Hematopoietic multipotent progenitor cell treated with erythropoietin and hydrocortisone succinate and interleukin-3 and kit ligand, for 6 days (in vitro differentiated cells): ENCODE data around the gene GIGYF1.
"Not testable (repeated sequence)": the region's sequence is repeated elsewhere in the genome, so short reads cannot be mapped to it uniquely, and the experiment has no call there.

Source experiments
- DNase-seq: peaks from one replicate; pipeline ENCODE4 v3.0.0-alpha.2; 2015

The GIGYF1 gene

DNA sequence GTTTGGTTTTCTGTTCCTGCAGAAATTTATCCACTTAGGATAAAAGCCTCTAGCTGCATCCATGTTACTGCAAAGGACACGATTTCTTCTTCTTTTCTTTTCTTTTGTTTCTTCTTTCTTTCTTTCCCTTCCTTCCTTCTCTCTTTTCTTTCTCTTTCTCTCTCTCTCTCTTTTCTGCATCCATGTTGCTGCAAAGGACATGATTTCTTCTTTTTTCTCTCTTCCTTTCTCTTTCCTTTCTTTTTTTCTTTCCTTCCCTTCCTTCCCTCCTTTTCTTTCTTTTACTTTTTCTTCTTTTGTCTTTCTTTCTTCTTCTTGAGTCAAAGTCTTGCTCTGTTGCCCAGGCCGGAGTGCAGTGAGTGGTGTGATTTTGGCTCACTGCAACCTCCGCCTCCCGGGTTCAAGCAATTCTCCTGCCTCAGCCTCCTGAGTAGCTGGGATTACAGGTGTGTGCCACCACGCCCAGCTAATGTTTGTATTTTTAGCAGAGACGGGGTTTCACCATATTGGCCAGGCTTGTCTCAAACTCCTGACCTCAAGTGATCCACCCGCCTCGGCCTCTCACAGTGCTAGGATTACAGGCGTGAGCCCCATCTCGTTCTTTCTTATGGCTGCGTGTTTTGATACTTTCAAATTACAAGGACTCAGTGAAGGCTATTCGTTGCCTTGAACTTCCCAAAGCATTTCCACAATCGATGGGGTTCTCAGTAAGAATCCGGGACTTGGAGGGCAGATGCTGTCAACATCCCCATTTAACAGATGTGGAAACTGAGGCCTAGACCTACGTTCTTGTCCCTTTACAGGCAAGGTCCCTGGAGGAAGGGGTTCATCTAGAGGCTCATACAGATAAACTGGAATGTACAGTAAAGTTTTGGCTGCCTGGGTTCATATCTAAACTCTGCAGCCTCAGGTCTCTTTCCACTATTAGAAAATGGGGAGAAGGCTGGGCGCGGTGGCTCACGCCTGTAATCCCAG lies 22.4 kb downstream of the GIGYF1 start:
- no peak for DNase-seq

DNA sequence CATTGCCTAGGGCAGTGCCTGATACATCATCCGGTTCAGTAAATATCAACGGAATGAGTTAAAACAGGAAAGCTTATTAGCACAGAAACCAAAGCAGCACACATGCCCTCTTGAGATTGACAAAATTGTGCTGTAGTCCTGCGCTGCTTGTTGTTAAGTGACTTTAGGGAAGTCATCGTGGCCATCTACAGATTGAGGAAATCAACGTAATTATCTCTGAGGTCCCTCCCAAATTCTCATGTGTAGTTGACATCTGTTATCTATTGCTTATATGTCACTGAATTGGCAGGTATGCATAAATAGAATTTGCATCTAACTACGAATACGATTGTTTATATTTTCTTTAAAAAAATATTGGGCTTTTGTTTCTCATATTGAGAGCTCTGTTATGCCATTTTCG lies 24.0 kb downstream of the GIGYF1 start:
- DNase-seq = peak; percentile 40

DNA sequence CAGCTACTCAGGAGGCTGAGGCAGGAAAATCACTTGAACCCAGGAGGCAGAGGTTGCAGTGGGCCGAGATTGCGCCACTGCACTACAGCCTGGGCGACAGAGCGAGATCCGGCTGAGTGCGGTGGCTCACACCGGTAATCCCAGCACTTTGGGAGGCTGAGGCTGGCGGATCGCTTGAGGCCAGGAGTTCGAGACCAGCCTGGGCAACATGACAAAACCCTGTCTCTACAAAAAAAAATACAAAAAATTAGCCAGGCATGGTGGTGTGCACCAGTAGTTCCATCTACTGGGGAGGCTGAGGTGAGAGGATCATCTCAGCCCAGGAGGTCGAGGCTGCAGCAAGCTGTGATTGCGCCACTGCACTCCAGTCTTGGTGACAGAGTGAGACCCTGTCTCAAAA lies 24.9 kb downstream of the GIGYF1 start:
- not testable (repeated sequence) for DNase-seq

DNA sequence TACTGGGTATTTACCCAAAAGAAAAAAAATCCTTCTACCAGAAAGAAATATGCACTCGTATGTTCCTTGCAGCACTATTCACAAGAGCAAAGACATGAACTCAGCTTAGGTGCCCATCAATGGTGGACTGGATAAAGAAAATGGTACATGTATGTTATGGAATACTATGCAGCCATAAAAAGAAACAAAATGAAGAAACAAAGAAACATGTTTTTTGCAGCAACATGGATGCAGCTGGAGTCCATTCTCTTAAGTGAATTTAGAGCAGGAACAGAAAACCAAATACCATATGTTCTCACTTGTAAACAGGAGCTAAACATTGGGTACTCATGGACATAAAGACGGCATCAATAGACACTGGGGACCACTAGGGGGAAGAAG lies 26.0 kb downstream of the GIGYF1 start:
- DNase-seq = no peak

DNA sequence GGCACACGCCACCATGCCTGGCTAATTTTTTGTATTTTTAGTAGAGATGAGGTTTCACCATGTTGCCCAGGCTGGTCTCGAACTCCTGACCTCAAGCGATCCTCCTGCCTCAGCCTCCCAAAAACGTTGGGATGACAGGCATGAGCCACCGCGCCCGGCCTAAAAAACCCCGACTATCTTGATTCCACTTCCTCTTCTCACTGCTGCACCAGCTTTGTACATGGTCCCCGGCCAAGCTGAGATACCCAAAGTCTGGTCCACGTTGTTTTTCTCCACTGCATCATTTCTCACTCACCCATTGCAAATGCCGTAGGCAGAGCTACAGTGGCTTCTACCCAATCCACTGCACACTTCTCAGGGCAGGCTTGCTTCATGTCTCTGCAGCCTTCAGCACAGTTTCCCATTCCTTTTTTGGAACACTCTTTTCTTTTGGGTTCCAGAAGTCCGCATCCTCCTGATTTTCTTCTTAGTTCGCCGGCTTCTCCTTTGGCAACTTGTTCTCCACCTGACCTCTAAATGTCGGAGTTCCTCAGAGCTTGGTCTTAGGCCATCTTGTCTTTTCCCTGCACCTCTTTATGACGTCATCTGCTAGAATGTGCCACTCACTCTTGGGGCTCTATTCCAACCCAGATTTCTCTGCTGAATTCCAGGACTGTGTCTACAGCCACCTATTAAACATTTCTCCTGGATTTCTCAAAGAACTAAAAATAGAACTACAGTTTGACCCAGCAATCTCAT lies 26.6 kb downstream of the GIGYF1 start:
- no peak for DNase-seq

DNA sequence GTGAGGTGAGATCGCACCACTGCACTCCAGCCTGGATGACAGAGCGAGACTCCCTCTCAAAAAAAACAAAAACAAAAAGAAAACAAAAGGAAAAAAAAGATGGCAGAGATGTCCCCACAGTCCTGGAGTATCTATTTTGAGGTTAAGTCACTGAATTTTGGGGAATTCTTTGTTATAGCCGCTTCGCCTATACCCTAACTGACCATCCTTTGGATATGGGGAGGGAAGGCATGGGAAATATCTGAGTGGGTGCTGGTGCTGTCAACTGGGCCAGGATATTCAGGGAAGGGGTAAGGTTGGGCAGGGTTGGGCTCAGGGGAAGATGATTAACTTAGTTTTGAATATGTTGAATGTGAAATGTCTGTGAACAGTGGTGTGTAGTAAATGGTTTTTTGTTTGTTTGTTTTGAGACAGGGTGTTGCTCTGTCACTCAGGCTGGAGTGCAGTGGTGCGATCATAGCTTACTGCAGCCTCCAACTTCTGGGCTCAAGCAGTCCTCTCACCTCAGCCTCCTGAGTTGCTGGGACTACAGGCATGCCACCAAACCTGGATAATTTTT lies 28.8 kb downstream of the GIGYF1 start:
- no peak for DNase-seq

DNA sequence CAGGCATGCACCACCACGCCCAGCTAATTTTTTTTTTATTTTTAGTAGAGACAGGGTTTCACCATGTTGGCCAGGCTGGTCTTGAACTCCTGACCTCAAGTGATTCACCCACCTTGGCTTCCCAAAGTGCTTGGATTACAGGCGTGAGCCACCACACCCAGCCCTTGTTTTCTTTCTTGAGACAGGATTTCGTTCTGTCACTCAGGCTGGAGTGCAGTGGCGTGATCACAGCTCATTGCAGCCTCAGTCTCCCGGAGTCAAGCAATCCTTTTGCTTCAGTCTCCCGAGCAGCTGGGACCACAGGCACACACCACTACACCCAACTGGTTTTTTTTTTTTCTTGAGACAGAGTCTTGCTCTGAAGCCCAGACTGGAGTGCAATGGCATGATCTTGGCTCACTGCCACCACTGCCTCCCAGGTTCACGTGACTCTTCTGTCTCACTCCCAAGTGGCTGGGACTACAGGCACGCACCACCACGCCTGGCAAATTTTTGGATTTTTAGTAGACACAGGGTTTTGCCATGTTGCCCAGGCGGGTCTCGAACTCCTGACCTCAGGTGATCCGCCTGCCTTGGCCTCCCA lies 31.8 kb downstream of the GIGYF1 start:
- DNase-seq = peak; percentile 58

DNA sequence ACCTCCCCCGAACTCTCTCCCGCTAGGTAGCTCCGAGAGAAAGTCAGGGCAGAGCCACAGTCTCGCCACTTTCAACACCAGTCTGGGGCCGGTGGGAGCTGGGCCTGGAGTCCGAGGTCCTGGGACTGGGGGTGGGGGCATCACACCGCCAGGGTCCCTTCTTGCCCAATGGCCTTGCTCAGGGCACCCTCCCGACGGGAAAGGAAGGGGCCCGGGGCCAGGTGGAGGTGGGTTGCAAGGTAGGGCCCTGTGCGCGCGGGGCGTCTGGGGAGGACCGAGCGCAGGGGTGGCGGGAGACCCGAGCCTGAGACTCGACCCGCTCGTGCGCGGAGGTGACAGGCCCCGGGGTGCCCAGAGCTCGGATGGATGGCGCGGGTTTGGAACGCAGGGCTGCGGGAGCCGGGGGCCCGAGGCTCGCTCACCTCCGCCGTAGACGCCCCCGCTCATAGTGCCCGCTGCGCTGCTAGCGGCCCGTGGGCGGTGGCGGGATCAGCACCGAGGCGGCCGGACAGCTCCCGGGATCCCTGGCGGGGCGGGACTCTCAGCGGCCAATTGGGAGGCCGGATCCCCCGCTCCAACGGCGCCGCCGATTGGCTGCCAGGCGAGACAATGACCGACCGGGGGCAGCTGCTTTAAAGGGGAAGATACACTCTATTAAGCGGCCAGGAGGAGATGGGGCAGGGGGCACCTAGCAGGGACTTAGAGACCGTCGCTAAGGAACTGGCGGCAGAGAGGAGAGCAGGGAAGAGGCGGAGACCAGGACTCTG lies 38.0 kb downstream of the GIGYF1 start, which contains the start of gene ACTL6B:
TSS of gene ACTL6B (minus strand) at position 541 of the 767 bp plus-strand sequence. CDS start at position 447, 94 bp downstream.
- peak; percentile 86 for DNase-seq

DNA sequence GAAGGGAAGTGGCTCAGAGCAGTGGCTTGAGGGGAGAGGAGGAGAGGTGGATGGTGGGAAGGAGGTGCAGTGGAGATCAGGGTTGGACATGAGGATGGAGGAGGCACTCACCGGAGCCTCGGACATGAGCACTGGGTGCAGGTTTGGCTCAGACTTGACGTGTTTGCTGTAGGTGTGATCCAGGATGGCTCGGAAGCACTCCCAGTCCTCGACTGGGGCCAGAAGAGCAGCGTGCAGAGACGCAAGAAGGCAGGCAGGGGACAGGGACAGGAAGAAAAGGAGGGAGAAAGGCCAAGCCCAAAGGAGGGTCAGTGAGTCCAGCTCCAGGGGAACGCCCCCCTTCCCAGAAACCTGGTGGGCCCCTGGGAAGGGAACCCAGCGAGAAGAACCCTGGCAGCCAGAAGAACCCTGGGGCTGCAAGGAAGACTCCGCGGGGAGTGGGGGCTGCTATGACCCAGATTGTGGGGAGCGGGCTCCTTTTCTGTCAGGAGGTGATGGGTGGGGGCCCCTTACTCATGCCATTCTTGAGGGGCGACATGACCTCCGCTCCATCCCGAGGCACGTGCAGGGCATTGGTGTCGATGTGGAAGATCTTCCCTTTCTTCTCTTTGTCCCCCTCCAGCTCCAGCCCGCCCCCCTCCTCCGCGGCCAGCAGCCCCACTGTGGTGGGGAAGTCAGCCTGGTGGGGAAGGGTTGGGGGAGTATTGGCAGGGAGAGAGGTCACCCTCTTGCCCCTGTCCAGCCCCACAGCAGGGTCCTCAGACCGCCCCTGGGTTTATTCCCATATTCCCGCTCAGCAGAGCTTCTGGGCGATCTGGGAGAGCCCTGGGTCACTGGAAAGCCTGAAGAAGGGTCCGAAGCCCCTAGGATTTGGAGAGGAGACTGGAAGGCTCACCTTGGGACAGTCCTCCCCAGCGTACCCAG lies 38.9 kb downstream of the GIGYF1 start:
- no peak for DNase-seq

DNA sequence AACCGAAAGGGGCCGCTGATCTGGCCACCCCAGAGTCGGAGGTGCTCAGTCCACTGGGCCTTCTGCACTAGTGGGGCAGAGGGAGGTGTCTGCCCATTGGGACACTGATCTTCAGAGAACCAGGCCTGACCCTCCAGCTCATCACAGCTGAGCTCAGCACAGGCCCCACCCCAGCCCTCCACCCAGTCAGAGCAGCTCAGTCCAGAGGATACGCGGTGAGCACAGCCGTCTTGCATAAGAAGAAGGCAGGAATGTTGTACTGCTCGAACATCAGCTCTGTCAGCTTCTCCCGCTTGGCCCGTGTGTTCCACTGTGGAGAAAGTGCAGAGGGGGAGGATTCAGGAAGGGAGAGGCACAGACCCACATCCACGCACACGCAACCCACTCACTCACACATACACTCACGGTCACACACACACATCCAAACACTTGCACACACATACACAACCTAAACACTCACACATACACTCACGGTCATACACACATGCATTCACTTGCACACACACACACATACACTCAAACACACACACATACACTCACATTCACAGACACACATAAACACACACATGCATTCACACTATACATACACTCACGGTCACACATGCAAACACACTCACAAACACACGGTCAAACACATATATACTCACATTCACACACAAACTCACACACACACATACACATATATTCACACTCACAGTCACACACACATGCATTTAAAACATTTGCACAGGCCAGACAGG lies 44.1 kb downstream of the GIGYF1 start:
- no peak for DNase-seq

DNA sequence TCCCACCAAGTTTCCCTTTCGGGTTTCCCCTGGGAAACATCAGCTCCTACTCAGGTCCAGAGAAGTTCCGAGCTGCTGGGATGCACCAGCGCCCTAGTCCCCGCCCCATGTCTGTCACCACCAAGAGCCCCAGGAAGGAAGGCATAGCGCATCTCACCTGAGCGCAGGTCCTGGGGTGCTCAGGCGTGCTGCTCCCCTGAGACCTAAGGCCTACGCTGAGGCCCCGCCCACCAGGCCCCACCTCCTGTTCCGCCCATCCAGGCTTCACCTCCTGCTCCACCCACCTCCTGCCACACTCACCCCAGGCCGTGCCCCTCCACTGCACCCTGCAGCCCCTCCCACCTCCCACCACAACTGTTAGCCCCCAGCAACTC lies 51.5 kb downstream of the GIGYF1 start:
- peak; percentile 94 for DNase-seq

DNA sequence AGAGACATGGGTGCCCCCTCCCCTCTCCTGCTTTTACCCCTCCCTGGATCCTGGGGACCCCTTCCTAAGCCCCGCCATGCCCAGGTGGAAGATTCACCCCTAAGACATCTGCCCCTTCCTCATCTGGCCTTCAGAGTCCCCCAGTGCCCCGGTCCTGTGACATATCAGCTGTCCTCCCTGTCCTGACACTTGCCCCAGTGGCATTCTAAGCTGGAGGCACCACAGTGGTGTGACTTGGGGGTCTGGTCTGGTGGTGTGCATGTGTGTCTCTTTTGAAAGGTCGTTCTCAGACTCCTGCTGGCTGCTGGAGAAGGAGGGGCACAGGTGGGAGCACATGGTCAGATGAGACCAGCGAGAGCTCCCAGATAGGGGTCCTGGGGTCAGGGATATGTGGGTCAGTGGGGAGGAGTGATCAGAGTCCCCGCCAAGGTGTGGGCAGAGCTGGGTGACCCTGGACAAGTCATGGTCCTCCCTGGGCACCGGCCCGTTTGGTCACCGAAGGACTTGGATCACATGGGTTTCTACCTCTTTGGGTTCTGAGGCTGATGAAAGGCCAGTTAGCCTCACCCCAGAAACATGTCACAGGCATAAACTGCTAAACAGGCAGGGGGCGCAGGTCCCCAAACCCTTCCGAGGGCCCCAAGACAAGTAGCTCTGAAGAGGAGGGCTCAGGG lies 52.1 kb downstream of the GIGYF1 start:
- DNase-seq = peak; percentile 65

DNA sequence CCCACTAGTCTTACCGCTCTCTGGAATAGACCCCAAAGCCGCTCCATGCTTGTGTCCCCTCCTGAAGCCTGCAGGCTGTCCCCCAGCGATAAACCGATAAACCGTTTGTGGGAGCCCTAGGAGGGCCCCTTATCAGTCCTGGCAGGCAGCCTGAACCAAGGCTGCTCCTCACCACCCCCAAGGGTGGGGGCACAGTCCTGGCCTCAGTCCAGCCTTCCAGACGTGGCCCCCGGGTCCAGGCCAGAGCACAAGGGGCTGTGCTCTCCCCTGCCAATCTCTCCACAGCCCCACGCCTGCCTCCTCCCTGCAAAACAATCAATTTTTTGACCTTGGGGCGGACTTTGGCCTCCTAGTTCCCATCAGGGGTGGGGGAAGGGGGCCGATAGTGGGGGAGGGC lies 52.6 kb downstream of the GIGYF1 start, which contains the start of gene TFR2:
TSS of gene TFR2 (minus strand) at position 90 of the 397 bp plus-strand sequence. CDS start at position 47, 43 bp downstream.
- peak; percentile 99 for DNase-seq

DNA sequence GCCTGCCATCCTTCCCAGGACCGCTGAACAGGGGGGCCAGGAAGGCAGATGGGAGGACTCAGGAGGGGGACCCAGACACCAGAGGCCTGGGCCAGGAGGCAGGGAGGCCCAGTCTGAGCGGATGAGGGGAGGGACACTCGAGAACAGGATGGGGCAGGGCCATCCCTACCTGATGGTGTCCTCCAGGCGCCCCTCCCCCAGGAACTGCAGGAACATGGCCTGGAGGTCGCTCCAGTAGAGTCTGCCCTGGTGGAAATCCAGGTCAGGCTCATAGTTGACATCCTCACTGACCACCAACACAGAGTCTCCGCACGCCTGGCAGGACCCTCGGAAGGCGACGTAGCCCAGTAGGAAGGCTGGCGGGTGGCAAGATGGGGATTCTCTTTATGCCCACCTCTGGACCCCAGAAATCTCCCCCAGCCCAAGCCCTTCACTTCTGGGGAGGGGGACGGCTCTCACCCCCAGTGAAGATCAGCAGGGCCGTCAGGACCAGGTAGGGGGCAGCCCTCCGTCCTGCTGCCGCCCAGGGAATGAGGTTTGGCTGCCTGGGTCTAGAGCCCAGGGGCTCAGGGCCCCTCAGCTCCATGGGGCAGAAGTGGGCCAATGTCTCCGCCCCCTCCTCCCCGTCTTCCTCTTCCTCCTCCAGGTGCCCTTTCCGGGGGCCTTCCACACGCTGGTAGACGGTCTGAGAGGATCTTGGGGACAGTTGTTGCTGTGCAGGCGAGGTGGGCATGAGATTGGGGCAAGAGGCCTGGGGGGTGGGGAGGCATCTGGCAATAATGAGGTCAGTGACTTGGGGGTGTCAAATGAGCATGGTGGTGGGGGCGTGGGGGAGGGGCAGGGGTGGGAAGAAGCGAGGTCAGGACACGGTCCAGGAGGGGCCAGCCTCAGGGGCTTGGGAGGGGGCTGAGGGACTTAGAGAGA lies 53.3 kb downstream of the GIGYF1 start:
- peak; percentile 92 for DNase-seq

DNA sequence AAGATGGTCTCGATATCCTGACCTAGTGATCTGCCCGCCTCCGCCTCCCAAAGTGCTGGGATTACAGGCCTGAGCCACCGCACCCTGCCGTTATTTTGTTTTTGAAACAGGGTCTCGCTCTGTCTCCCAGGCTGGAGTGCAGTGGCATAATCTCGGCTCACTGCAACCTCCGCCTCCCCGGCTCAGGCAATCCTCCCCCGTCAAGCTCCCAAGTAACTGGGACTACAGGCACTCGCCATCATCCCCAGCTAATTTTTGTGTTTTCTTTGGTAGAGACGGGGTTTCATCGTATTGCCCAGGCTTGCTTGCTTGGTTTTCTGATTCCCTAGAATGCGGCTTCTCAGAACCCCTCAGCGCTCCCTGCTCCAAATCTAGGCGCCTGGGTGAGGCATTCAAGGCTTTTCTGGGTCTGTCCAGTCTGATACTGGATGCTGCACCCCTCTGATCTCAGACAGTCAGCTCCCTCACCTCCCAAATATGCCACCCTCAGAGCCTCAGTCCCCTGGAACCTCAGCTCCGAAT lies 54.0 kb downstream of the GIGYF1 start:
- DNase-seq = peak; percentile 50

DNA sequence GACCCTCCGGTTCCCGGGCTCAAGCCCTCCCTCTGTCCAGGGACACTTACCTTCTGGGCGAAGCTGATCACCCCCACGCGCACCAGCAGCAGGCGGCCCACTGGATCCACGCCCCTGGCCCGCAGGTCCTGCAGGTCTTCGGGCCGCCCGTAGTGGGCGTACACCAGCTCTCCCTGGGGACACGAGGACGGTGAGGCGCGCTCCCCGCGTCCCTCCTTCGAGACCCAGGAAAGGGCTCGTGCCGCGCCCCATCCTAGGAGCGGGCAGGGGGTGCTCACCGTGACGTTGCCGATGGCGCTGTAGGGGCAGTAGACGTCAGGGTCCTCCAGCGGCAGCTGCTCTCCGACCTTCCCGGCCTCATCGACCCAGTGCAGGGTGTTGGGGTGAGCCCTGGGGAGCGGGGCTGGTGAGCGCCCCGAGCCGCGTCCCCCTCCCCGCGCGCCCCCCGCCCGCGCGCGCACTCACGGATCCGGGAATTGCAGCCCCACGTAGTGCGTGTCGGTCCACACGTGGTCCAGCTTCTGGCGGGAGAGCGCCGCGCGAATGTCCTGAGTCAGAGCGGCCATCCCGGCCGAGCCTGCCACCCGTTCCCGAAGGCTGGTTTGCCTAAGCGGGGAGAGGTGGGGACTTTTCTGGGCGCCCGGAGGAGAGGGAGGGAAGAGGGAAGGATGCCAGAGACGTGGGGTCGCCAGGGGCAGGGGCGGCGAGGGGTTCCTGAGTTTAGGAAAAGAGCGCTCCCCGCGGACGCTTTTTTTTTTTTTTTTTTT lies 60.9 kb downstream of the GIGYF1 start:
- DNase-seq = peak; percentile 80

DNA sequence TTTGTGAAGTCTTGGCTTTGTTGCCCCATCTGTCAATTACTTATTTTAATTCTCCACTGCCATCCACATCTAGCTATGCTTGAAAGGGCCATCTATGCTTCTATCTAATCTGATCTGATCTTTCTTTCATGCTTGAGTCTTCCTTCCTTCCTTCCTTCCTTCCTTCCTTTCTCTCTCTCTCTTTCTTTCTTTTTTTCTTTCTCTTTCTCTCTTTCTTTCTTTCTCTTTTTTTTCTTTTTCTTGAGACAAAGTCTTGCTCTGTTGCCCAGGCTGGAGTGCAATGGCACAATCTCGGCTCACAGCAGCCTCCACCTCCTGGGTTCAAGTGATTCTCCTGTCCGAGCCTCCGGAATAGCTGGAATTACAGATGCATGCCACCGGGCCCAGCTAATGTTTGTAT lies 64.0 kb downstream of the GIGYF1 start:
- no peak for DNase-seq
